Muscle of leg (tissue), 16 donors: ENCODE measurements around the gene C19orf85. TPM values are rescaled to one million over a fixed set of nuclear protein-coding genes. Genes with fewer than 3 reads are reported as not detected.

Experiments
- DNase-seq: peaks from one replicate; pipeline ENCODE4 v3.0.0; 2013
- H3K27ac ChIP-seq: one replicate; pipeline ENCODE4 v1.5.1; 2013; ENCODE audit warnings: mild to moderate bottlenecking, low read length, control low read depth
- H3K27me3 ChIP-seq: one replicate; pipeline ENCODE4 v1.6.1; 2013; ENCODE audit warnings: low read length; ENCODE audit not compliant: control insufficient read depth, insufficient read depth
- H3K36me3 ChIP-seq: one replicate; pipeline ENCODE4 v1.6.1; 2013; ENCODE audit warnings: low read length; ENCODE audit not compliant: control insufficient read depth, insufficient read depth
- H3K4me1 ChIP-seq: one replicate; pipeline ENCODE4 v1.6.1; 2013; ENCODE audit warnings: low read length; ENCODE audit not compliant: control insufficient read depth, insufficient read depth
- H3K4me3 ChIP-seq: one replicate; pipeline ENCODE4 v1.5.1; 2013; ENCODE audit warnings: low read length, control low read depth
- H3K9me3 ChIP-seq: replicated peaks from 2 replicates; pipeline ENCODE4 v1.6.1; 2013; ENCODE audit warnings: low read depth, low read length; ENCODE audit not compliant: control insufficient read depth
- WGBS: methylation state at CpG from one replicate; pipeline ENCODE4 v1.1.5; 2013; ENCODE audit warnings: missing lambda C conversion rate; ENCODE audit not compliant: insufficient coverage; 5-methylcytosine and 5-hydroxymethylcytosine counted together
- long read RNA-seq, 11 donors: transcript quantifications; one replicate each; lab custom pipeline, GENCODE V29; 2026
- polyA plus RNA-seq, 8 donors: library from polyadenylated mRNA; unstranded; fragments of 120-200 nt; gene quantifications; one replicate each; pipeline versions ENCODE4 v1.2.1 to v1.2.3, GENCODE V29; 2013; ENCODE audit warnings: inconsistent platforms in 1 of 8, low replicate concordance in 1 of 8; ENCODE audit not compliant: insufficient read length in 8 of 8, insufficient read depth in 1 of 8
- total RNA-seq: library from RNA; stranded (reverse); fragments of 120-200 nt; gene quantifications from one replicate; pipeline ENCODE4 v1.2.4, GENCODE V29; 2013

The C19orf85 gene
- not detected for total RNA-seq
- polyA plus RNA-seq = not detected
- long read RNA-seq, donor 1 = 0 reads
- long read RNA-seq, donor 2 = 0 reads
- long read RNA-seq, donor 3 = 0 reads
- long read RNA-seq, donor 4 = 0 reads
- long read RNA-seq, donor 5 = 0 reads
- long read RNA-seq, donor 6 = 0 reads
- long read RNA-seq, donor 7 = 0 reads
- long read RNA-seq, donor 8 = 0 reads
- long read RNA-seq, donor 9 = 0 reads
- long read RNA-seq, donor 10 = 0 reads
- long read RNA-seq, donor 11 = 0 reads

DNA sequence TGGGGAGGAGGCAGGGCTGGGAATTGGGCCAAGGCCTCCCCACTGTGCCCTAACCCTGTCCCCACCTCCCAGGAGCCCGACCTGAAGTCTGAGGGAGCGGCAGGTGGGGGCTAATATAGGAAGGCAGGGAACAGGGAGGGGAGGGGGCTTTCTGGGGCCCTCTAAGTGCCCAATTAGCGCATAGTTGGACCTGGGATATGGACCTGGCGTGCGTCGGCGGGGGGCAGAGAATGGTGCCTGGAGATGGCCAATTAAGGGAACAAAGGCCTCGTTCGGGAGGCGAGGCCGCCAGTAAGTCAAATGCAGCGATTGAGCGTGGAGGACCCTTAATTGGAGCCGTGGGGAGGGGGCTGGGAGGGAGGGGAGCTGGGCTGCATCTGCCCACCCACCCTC is at the start of gene C19orf85:
Gene C19orf85 (minus strand): TSS at position 90 of the 393 bp plus-strand sequence. CDS start 197 bp downstream, outside the sequence.
- DNase-seq = no peak
- 78% methylated on average over 3 of the region's 14 CpGs for WGBS
- H3K4me1 ChIP-seq = peaks cover 29% of the 10 kb centered on the region

DNA sequence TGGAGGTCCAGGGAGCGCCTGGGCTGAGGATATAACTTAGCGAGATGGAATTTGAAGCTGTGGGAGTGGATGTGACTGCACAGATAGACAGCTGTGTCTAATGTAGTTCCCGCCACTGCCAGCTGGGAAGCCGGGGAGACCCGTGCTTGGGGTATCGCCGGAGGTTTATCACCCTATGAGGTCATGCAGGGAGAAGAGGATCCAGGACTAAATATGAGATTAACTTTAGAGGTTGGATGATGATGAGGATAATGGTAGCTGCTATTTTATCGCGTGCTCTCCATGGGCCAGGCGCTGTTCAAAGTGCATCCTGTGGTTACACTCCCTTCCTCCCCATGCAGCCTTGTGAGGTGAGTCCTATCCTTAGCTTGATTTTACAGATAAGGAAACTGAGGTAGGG is 43.6 kb upstream of the C19orf85 start:
- 34% methylated on average over 7 of the region's 10 CpGs for WGBS
- H3K27ac ChIP-seq = no peak overlapping the region
- no peak overlapping the region for H3K4me3 ChIP-seq

More for the DNA sequence above, at the start of gene C19orf85:
- Histone ChIP-seq H3K27ac (no peak within 1 kb of the TSS), H3K27me3 (no peaks in the 10 kb centered on the region), H3K9me3 (no peaks in the 10 kb centered on the region), H3K4me3 (no peak within 1 kb of the TSS), H3K36me3 (no peaks in the 10 kb centered on the region)

DNA sequence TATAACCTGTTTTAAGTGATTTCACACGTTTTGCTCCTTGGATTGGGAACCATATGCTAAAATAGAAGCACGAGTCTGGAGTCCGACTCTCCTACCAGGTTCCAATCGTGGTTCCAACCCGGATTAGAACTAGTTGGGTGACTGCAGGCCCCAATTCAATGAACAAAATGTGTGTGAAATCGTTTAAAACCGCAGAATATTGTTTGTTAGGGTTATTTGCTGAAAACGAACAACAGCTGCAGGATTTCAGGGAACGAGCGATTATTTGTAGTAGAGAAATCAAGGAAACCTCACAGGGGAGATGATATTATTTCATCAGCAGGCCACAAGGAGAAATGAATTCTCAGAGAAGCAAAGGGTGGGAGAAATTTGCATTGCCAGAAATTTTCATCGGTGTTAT is 40.4 kb upstream of the C19orf85 start:
- no peaks in the 10 kb centered on the region for H3K9me3 ChIP-seq
- WGBS = 82% methylated on average over 10 of the region's 11 CpGs
- H3K27me3 ChIP-seq = peaks cover 3% of the 10 kb centered on the region
- H3K27ac ChIP-seq = no peak overlapping the region
- H3K36me3 ChIP-seq = peaks cover 21% of the 10 kb centered on the region
- peaks cover 9% of the 10 kb centered on the region for H3K4me1 ChIP-seq
- DNase-seq = no peak
- H3K4me3 ChIP-seq = no peak overlapping the region

More for the DNA sequence above, 43.6 kb upstream of the C19orf85 start:
- DNase-seq = no peak
- Histone ChIP-seq H3K9me3 (no peaks in the 10 kb centered on the region), H3K4me1 (peaks cover 8% of the 10 kb centered on the region), H3K27me3 (peaks cover 2% of the 10 kb centered on the region), H3K36me3 (peaks cover 5% of the 10 kb centered on the region)

DNA sequence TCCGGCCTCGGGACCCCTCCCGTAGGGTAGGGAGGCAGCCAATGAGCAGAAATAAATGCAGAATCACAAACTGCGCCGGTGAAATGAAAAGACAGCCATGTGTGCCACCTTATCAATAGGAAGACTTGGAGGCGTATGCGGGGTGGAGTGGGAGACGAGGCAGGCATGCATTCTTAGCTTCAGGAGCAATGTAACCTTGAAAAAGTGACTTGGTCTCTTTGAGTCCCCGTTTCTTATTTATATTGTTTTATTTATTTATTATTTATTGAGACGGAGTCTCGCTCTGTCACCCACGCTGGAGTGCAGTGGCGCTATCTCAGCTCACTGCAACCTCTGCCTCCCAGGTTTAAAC is 39.7 kb upstream of the C19orf85 start:
- Histone ChIP-seq H3K9me3 (no peaks in the 10 kb centered on the region), H3K36me3 (peaks cover 27% of the 10 kb centered on the region), H3K27ac (no peak overlapping the region), H3K4me1 (peaks cover 9% of the 10 kb centered on the region), H3K27me3 (peaks cover 3% of the 10 kb centered on the region), H3K4me3 (no peak overlapping the region)
- no peak for DNase-seq
- 30% methylated on average over 8 of the region's 13 CpGs for WGBS

DNA sequence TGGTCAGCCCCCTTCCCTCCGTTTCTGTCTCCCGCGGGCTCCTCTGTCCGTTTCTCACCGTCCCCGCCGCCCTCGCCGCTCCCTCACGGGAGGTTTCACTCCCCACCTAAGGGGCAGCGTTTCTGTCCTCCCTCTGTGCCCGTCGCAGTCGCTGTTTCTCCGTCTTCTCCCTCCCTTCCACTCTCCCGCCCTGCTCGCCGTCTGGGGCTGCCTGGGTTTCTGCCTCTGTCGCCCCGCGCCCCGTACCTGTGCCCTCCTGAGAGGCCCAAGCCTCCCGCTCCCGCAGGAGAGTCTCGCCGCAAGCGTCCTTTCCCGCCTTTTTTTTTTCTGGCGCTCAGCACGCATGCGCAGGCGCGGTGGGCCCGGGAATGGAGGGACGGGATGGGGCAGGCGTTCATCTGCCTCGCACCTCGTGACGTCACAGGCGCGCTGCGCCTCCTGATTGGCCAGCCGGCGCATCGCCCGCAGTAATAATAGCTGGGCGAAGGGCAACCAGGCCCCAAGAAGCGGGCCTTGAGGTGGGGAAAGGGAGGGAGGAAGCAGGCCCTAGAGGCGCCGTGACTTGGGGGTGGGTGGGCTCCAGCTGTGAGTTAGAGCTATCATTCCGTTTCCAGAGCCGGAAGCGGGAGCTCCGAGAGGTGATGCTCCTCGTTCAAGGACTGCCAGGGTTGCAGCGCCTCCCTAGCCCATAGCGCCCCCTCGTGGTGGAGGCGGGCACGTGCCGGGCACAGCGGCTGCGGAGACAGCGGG is 39.1 kb upstream of the C19orf85 start:
- peaks cover 3% of the 10 kb centered on the region for H3K27me3 ChIP-seq
- DNase-seq = peak; percentile 96
- WGBS = 12% methylated on average over 61 of the region's 64 CpGs
- peak overlapping the region; percentile 48 for H3K4me3 ChIP-seq
- peaks cover 31% of the 10 kb centered on the region for H3K36me3 ChIP-seq
- H3K27ac ChIP-seq = peak overlapping the region; percentile 78
- H3K4me1 ChIP-seq = peaks cover 13% of the 10 kb centered on the region
- no peaks in the 10 kb centered on the region for H3K9me3 ChIP-seq

DNA sequence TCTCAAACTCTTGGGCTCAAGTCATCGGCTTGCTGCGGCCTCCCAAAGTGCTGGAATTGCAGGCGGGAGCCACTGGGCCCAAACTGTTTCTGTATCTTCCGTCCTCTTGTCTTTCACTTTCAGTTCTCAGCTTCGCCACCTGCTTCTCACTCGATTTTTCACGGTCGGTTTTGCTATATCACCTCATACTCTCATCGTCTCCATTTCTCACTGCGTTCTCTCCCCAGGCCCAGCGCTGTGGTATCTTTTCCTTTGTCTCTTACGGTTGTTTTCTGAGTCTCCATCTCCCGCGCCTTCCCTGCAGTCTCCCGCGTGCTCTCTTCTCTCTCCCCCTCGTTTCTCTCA is 38.6 kb upstream of the C19orf85 start:
- Histone ChIP-seq H3K27me3 (peaks cover 3% of the 10 kb centered on the region), H3K27ac (no peak overlapping the region), H3K9me3 (no peaks in the 10 kb centered on the region), H3K4me1 (peaks cover 16% of the 10 kb centered on the region), H3K36me3 (peaks cover 37% of the 10 kb centered on the region), H3K4me3 (no peak overlapping the region)
- DNase-seq = no peak
- WGBS = 88% methylated on average over 17 of the region's 17 CpGs

DNA sequence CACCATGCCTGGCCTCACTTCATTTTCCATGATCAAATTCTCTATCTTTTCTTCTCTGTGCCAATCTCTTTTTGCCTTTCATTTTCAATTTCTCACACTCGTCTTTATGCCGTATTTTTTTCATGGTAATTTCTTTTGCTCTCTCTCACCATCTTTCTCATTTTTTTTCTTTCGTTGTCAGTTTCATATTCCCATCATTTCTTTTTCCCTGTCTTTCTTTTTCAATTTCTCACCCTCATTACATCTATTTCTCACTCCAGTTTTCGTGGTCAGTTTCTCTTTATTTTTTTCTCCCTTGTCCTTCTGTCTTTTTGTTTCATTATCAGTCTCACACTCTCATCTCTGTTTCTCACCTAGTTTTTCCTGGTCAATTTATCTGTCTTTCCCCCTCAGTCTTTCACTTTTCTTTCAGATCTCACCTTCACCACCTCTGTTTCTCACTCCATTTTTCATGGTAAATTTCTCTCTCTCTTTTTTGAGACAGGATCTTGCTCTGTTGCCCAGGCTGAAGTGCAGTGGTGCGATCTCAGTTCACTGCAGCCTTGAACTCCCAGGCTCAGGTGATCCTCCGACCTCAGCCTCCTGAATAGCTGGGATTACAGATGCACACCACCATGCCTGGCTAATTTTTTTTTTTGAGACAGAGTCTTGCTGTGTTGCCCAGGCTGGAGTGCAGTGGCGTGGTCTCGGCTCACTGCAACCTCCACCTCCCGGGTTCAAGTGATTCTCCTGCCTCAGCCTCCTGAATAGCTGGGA is 37.8 kb upstream of the C19orf85 start:
- no peak overlapping the region for H3K27ac ChIP-seq
- no peak overlapping the region for H3K4me3 ChIP-seq
- H3K9me3 ChIP-seq = no peaks in the 10 kb centered on the region
- H3K27me3 ChIP-seq = peaks cover 3% of the 10 kb centered on the region
- 97% methylated on average over 9 of the region's 9 CpGs for WGBS
- no peak for DNase-seq
- H3K36me3 ChIP-seq = peaks cover 39% of the 10 kb centered on the region
- peaks cover 16% of the 10 kb centered on the region for H3K4me1 ChIP-seq

DNA sequence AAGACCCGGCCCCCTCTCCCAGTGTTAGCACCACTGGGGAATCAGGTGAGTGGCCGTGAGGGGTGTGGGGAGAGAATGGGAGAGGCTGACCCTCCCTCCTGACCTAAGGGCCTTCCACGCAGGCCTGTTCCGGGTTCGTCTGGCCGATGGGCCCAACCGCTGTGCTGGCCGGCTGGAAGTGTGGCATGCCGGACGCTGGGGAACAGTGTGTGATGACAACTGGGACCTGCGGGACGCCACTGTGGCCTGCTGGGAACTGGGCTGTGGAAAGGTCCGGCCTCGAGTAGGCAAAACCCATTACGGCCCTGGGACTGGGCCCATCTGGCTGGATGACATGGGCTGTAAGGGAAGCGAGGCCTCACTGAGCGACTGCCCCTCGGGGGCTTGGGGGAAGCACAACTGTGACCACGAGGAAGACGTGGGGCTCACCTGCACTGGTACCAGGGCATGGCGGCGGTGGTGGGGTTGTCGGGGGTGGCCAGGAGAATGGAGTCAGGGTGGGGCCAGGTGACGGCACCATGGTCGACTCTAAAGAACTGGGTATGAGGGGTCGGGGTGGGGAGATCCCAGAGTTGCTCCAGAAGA is 35.9 kb upstream of the C19orf85 start:
- WGBS = 90% methylated on average over 21 of the region's 26 CpGs
- Histone ChIP-seq H3K4me3 (no peak overlapping the region), H3K36me3 (peaks cover 47% of the 10 kb centered on the region)

DNA sequence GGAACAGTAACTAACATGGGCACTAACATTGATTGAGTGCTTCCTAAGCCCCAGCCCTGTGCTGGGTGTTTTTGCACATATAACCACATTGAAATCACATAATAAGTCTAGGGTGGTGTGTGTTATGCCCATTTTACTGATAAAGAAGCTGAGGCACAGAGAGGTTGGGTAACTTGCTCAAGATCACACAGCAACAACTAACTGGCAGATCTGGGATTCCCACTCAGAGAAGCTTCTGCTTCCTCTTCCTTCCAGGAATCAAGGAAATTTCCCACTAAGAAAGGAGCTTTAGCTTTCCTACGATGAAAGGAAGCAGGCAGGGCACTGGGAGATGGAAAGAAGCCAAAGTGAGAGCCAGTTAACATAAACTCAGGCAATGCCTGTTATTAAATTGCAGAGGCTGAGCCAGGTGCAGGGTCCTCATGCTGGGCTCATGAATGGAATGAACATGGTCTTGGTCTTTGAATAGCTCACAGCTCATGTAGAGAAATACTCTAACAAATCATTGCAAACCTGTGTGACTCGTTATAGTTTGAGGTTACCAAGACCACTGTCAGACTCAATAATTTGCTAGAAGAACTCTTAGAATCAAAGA is 33.8 kb upstream of the C19orf85 start:
- H3K27me3 ChIP-seq = peaks cover 8% of the 10 kb centered on the region
- no CpG with 5 or more reads among the region's 2 CpGs for WGBS
- no peak overlapping the region for H3K4me3 ChIP-seq

More for the DNA sequence above, 35.9 kb upstream of the C19orf85 start:
- Histone ChIP-seq H3K27me3 (peaks cover 3% of the 10 kb centered on the region), H3K9me3 (no peaks in the 10 kb centered on the region), H3K27ac (no peak overlapping the region), H3K4me1 (peaks cover 20% of the 10 kb centered on the region)
- DNase-seq = no peak

More for the DNA sequence above, 33.8 kb upstream of the C19orf85 start:
- Histone ChIP-seq H3K36me3 (peaks cover 48% of the 10 kb centered on the region), H3K4me1 (peaks cover 28% of the 10 kb centered on the region), H3K9me3 (no peaks in the 10 kb centered on the region), H3K27ac (no peak overlapping the region)
- no peak for DNase-seq
